ENCODE results near the gene UBE2R2.
"Not testable (repeated sequence)": the region's sequence is repeated elsewhere in the genome, so short reads cannot be mapped to it uniquely, and the experiment has no call there.

- TF ChIP-seq ZNF837 (tag by site-specific recombination; IDR thresholded peaks at IDR 0.05): not testable (repeated sequence)
- TF ChIP-seq, protein P1, sequence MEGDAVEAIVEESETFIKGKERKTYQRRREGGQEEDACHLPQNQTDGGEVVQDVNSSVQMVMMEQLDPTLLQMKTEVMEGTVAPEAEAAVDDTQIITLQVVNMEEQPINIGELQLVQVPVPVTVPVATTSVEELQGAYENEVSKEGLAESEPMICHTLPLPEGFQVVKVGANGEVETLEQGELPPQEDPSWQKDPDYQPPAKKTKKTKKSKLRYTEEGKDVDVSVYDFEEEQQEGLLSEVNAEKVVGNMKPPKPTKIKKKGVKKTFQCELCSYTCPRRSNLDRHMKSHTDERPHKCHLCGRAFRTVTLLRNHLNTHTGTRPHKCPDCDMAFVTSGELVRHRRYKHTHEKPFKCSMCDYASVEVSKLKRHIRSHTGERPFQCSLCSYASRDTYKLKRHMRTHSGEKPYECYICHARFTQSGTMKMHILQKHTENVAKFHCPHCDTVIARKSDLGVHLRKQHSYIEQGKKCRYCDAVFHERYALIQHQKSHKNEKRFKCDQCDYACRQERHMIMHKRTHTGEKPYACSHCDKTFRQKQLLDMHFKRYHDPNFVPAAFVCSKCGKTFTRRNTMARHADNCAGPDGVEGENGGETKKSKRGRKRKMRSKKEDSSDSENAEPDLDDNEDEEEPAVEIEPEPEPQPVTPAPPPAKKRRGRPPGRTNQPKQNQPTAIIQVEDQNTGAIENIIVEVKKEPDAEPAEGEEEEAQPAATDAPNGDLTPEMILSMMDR (tag by site-specific recombination; IDR thresholded peaks at IDR 0.05): not testable (repeated sequence)
Observed at GRCh38 chr9:33789429-33789828, 27.5 kb upstream of the UBE2R2 start.
